A673 (cell line): ENCODE measurements around the gene CMTM3. TPM values are rescaled to one million over a fixed set of nuclear protein-coding genes. Genes with fewer than 3 reads are reported as not detected.

ENCODE experiments used
- BruUV-seq: library from RNA; stranded (reverse); fragments of 400-500 nt; replicated peaks from 2 replicates; lab custom pipeline; 2021; lab: Mats Ljungman, UMichigan
- CTCF ChIA-PET: fragments of 300-600 bp; sonication (Branson Sonifier 250); formaldehyde crosslinking; loops from one replicate; lab custom pipeline; 2022; ENCODE audit warnings: antibody characterized with exemption; lab: Charles Lee
- POLR2A ChIA-PET: fragments of 300-600 bp; sonication (Branson Sonifier 250); formaldehyde crosslinking; loops from one replicate; lab custom pipeline; 2022; ENCODE audit warnings: antibody characterized with exemption; ENCODE audit not compliant: low non-redundant PET; lab: Charles Lee
- DNase-seq: peaks from one replicate; pipeline ENCODE4 v3.0.0-alpha.2; 2015; ENCODE audit warnings: low spot score
- H3K27ac ChIP-seq: fragments of 200-600 bp; sonication (generic); 2 replicates; pipeline ENCODE4 v1.5.1; 2016; ENCODE audit warnings: mixed run types, low read depth, mild to moderate bottlenecking, mixed read lengths, antibody characterized with exemption, low read length; ENCODE audit not compliant: poor library complexity, severe bottlenecking
- H3K27me3 ChIP-seq: fragments of 200-600 bp; sonication (generic); replicated peaks from 2 replicates; pipeline ENCODE4 v1.6.1; 2017; ENCODE audit warnings: mixed run types, low read depth, mild to moderate bottlenecking, mixed read lengths, antibody characterized with exemption, low read length; ENCODE audit not compliant: insufficient read depth, poor library complexity
- H3K36me3 ChIP-seq: fragments of 200-600 bp; sonication (generic); 2 replicates; pipeline ENCODE4 v1.6.1; 2016; ENCODE audit warnings: mixed run types, mild to moderate bottlenecking, mixed read lengths, antibody characterized with exemption, low read length; ENCODE audit not compliant: insufficient read depth, poor library complexity, severe bottlenecking
- H3K4me1 ChIP-seq: fragments of 200-600 bp; sonication (generic); 2 replicates; pipeline ENCODE4 v1.6.1; 2017; ENCODE audit warnings: mixed run types, mild to moderate bottlenecking, mixed read lengths, antibody characterized with exemption, low read length; ENCODE audit not compliant: insufficient read depth, poor library complexity, severe bottlenecking
- H3K4me3 ChIP-seq: fragments of 200-600 bp; sonication (generic); 2 replicates; pipeline ENCODE4 v1.5.1; 2016; ENCODE audit warnings: low read depth, mixed run types, mild to moderate bottlenecking, mixed read lengths, low read length; ENCODE audit not compliant: poor library complexity, severe bottlenecking
- H3K9me3 ChIP-seq: fragments of 200-600 bp; sonication (generic); 2 replicates; pipeline ENCODE4 v1.6.1; 2016; ENCODE audit warnings: mixed run types, low read depth, mild to moderate bottlenecking, mixed read lengths, antibody characterized with exemption, low read length; ENCODE audit not compliant: poor library complexity, severe bottlenecking
- CTCF ChIP-seq: fragments of 300-800, 200-600 bp; sonication (generic); conservative IDR thresholded peaks from 2 replicates; pipeline ENCODE4 v1.5.1; 2017; ENCODE audit warnings: low read depth, mild to moderate bottlenecking, antibody characterized with exemption, low read length, moderate library complexity, mixed read lengths
- EZH2 ChIP-seq: fragments of 200-600 bp; sonication (generic); IDR thresholded peaks from 2 replicates; pipeline ENCODE4 v1.6.1; 2017; ENCODE audit warnings: borderline replicate concordance, low read depth, mild to moderate bottlenecking, mixed read lengths, antibody characterized with exemption, low read length; ENCODE audit not compliant: poor library complexity, severe bottlenecking
- intact Hi-C: fragments of 100-400 bp; cut with micrococcal nuclease; formaldehyde crosslinking; loops from one replicate; pipeline ENCODE4 v1.10.0; 2022; ENCODE audit not compliant: unreplicated experiment
- total RNA-seq: library from RNA; stranded (reverse); gene quantifications from 2 replicates; pipeline ENCODE4 v1.2.3, GENCODE V29; 2021

The CMTM3 gene
- total RNA-seq, 1 experiment from 2014 or later: 25.5 TPM

- Histone ChIP-seq H3K36me3 (no peaks in the 10 kb centered on the region), H3K27me3 (no peaks in the 10 kb centered on the region), H3K27ac (no peak overlapping the region), H3K4me3 (no peak overlapping the region), H3K4me1 (peaks cover 20% of the 10 kb centered on the region), H3K9me3 (no peaks in the 10 kb centered on the region)
- intact Hi-C loops: no loop called here
- BruUV-seq: no TSS peak
- DNase-seq: no peak
- no peak for TF ChIP-seq EZH2
- no peak for TF ChIP-seq CTCF
- CTCF ChIA-PET: no interaction called here
- POLR2A ChIA-PET: no interaction called here
Observed at GRCh38 chr16:66652661-66653360, 48.3 kb downstream of the CMTM3 start.

- intact Hi-C loops: no loop called here
- POLR2A ChIA-PET: no interaction called here
Observed at GRCh38 chr16:66653581-66654350, 49.3 kb downstream of the CMTM3 start.

GRCh38 chr16:66656547-66656946, 52.0 kb downstream of the CMTM3 start:
- intact Hi-C loops: no loop called here
- H3K9me3 ChIP-seq: no peaks in the 10 kb centered on the region
- H3K4me3 ChIP-seq: no peak overlapping the region
- H3K36me3 ChIP-seq: no peaks in the 10 kb centered on the region
- DNase-seq: no peak
- no TSS peak for BruUV-seq
- H3K27me3 ChIP-seq: no peaks in the 10 kb centered on the region
- H3K27ac ChIP-seq: no peak overlapping the region
- peaks cover 23% of the 10 kb centered on the region for H3K4me1 ChIP-seq
- CTCF ChIA-PET: interaction anchor here (0.7 kb wide), 1 partner anchor 11 kb away, joined by 3 read pairs; no protein-coding TSS in a partner anchor
- POLR2A ChIA-PET: interaction anchor here (0.6 kb wide), 1 partner anchor 14 kb away, joined by 4 read pairs; no protein-coding TSS in a partner anchor
- no peak for TF ChIP-seq CTCF
- TF ChIP-seq EZH2: no peak

More at GRCh38 chr16:66653581-66654350, 49.3 kb downstream of the CMTM3 start:
- peak; percentile 23 for DNase-seq
- CTCF ChIA-PET: no interaction called here
- Histone ChIP-seq H3K27me3 (no peaks in the 10 kb centered on the region), H3K27ac (no peak overlapping the region), H3K36me3 (no peaks in the 10 kb centered on the region), H3K9me3 (no peaks in the 10 kb centered on the region), H3K4me3 (no peak overlapping the region), H3K4me1 (peaks cover 20% of the 10 kb centered on the region)
- TF ChIP-seq CTCF (no peak), EZH2 (no peak)
- BruUV-seq: no TSS peak
